HG03060 (cell line): Measurements from ENCODE around the gene RXRA.

ENCODE experiments used
- ATAC-seq: cut with Tn5 transposase; IDR thresholded peaks from one replicate; pipeline ENCODE4 v1.9.1; 2021; ENCODE audit warnings: low read depth, moderate number of reproducible peaks; ENCODE audit not compliant: unreplicated experiment

RXRA gene

GRCh38 chr9:134377143-134377484 is 50.9 kb downstream of the RXRA start:
- ATAC-seq, result no peak

- ATAC-seq, result no peak
These were observed 51.7 kb downstream of the RXRA start for GRCh38 chr9:134377976-134378375.

GRCh38 chr9:134378901-134379338 is 52.7 kb downstream of the RXRA start:
- ATAC-seq, result no peak

- ATAC-seq, result no peak
These were observed 53.6 kb downstream of the RXRA start for GRCh38 chr9:134379831-134380365.

- no peak for ATAC-seq
These were observed 54.5 kb downstream of the RXRA start for GRCh38 chr9:134380542-134381271.

- no peak for ATAC-seq
These were observed 55.0 kb downstream of the RXRA start for GRCh38 chr9:134381272-134381661.

GRCh38 chr9:134381671-134382516 is 55.6 kb downstream of the RXRA start:
- no peak for ATAC-seq

- no peak for ATAC-seq
These were observed 56.5 kb downstream of the RXRA start for GRCh38 chr9:134382733-134383132.

- no peak for ATAC-seq
These were observed 56.9 kb downstream of the RXRA start for GRCh38 chr9:134383148-134383547.

GRCh38 chr9:134384811-134385479 is 58.7 kb downstream of the RXRA start:
- no peak for ATAC-seq

GRCh38 chr9:134385915-134386314 is 59.7 kb downstream of the RXRA start:
- no peak for ATAC-seq

- no peak for ATAC-seq
These were observed 60.9 kb downstream of the RXRA start for GRCh38 chr9:134386951-134387831.

- ATAC-seq, result no peak
These were observed 62.1 kb downstream of the RXRA start for GRCh38 chr9:134388289-134388808.

- no peak for ATAC-seq
These were observed 62.7 kb downstream of the RXRA start for GRCh38 chr9:134388976-134389375.

- no peak for ATAC-seq
These were observed 63.4 kb downstream of the RXRA start for GRCh38 chr9:134389642-134390041.

GRCh38 chr9:134390537-134390936 is 64.3 kb downstream of the RXRA start:
- ATAC-seq, result peak; percentile 23

- ATAC-seq, result peak; percentile 16
These were observed 64.7 kb downstream of the RXRA start for GRCh38 chr9:134390947-134391318.

- peak; percentile 40 for ATAC-seq
These were observed 65.3 kb downstream of the RXRA start for GRCh38 chr9:134391319-134392231.

GRCh38 chr9:134392900-134393299 is 66.6 kb downstream of the RXRA start:
- no peak for ATAC-seq
